OCI-LY7 (cell line): Measurements from ENCODE around the gene CNTN5. TPM values are rescaled to one million over a fixed set of nuclear protein-coding genes. Genes with fewer than 3 reads are reported as not detected.

Experiments
- BruUV-seq: library from RNA; stranded (reverse); fragments of 400-500 nt; replicated peaks from 2 replicates; lab custom pipeline; 2021; lab: Mats Ljungman, UMichigan
- CTCF ChIA-PET: fragments of 300-600 bp; sonication (Branson Sonifier 250); formaldehyde crosslinking; loops from one replicate; lab custom pipeline; 2022; ENCODE audit warnings: antibody characterized with exemption; ENCODE audit not compliant: unreplicated experiment; lab: Charles Lee
- POLR2A ChIA-PET: fragments of 300-600 bp; sonication (Branson Sonifier 250); formaldehyde crosslinking; loops from one replicate; lab custom pipeline; 2022; ENCODE audit warnings: antibody characterized with exemption; lab: Charles Lee
- DNase-seq: peaks from one replicate; pipeline ENCODE4 v3.0.0-alpha.2; 2015; ENCODE audit warnings: low spot score
- H2AFZ ChIP-seq: fragments of 200-600 bp; sonication (generic), shearing (Covaris generic); 2 replicates; pipeline ENCODE4 v1.6.1; 2014; ENCODE audit warnings: mild to moderate bottlenecking, antibody characterized with exemption, low read length, moderate library complexity
- H3K27ac ChIP-seq: fragments of 200-600 bp; sonication (generic); 2 replicates; pipeline ENCODE4 v1.5.1; 2014; ENCODE audit warnings: mixed run types, low read depth, mild to moderate bottlenecking, moderate library complexity, low read length, inconsistent platforms; ENCODE audit not compliant: poor library complexity, severe bottlenecking
- H3K36me3 ChIP-seq: fragments of 200-600 bp; sonication (generic); 2 replicates; pipeline ENCODE4 v1.6.1; 2014; ENCODE audit warnings: mild to moderate bottlenecking, antibody characterized with exemption, low read length, moderate library complexity, mixed read lengths; ENCODE audit not compliant: insufficient read depth
- H3K4me1 ChIP-seq: fragments of 200-600 bp; sonication (generic); 2 replicates; pipeline ENCODE4 v1.5.1; 2014; ENCODE audit warnings: mild to moderate bottlenecking, low read length; ENCODE audit not compliant: insufficient read depth, poor library complexity, severe bottlenecking
- H3K4me2 ChIP-seq: fragments of 200-600 bp; sonication (generic); 2 replicates; pipeline ENCODE4 v1.6.1; 2014; ENCODE audit warnings: mild to moderate bottlenecking, low read length
- H3K4me3 ChIP-seq: fragments of 200-600 bp; sonication (generic); 2 replicates; pipeline ENCODE4 v1.5.1; 2014; ENCODE audit warnings: mild to moderate bottlenecking, low read depth, low read length; ENCODE audit not compliant: poor library complexity, severe bottlenecking
- H3K79me2 ChIP-seq: fragments of 200-600 bp; sonication (generic); 2 replicates; pipeline ENCODE4 v1.6.1; 2016; ENCODE audit warnings: low read depth, mild to moderate bottlenecking, low read length, moderate library complexity, mixed read lengths; ENCODE audit not compliant: insufficient read depth
- H3K9me2 ChIP-seq: fragments of 200-600 bp; sonication (generic); 2 replicates; pipeline ENCODE4 v1.6.1; 2016; ENCODE audit warnings: mild to moderate bottlenecking, low read length, mixed read lengths; ENCODE audit not compliant: insufficient read depth
- H3K9me3 ChIP-seq: fragments of 200-600 bp; sonication (generic); 2 replicates; pipeline ENCODE4 v1.6.1; 2014; ENCODE audit warnings: mild to moderate bottlenecking, mixed run types, low read length, mixed read lengths
- H4K20me1 ChIP-seq: fragments of 200-600 bp; sonication (generic); 2 replicates; pipeline ENCODE4 v1.6.1; 2014; ENCODE audit warnings: mild to moderate bottlenecking, antibody characterized with exemption, low read length, moderate library complexity, mixed read lengths; ENCODE audit not compliant: insufficient read depth
- EZH2phosphoT487 ChIP-seq: fragments of 200-600 bp; sonication (generic); IDR thresholded peaks from 2 replicates; pipeline ENCODE4 v1.6.1; 2018; ENCODE audit warnings: low read depth, borderline replicate concordance, mild to moderate bottlenecking, mixed run types, antibody characterized with exemption, low read length, moderate library complexity, mixed read lengths
- intact Hi-C: fragments of 100-400 bp; cut with micrococcal nuclease; formaldehyde crosslinking; loops from one replicate; pipeline ENCODE4 v1.10.0; 2022; ENCODE audit not compliant: unreplicated experiment
- total RNA-seq, 2 experiments: library from RNA; depleted of rRNA in 1 of 2; stranded (reverse); fragments of >200 nt in 1 of 2; shearing (Covaris generic) in 1 of 2; gene quantifications; 2 replicates each; pipeline ENCODE4 v1.2.3, GENCODE V29; 2014 to 2022
- TF ChIP-seq, protein P1 (sequence below): fragments of 200-600 bp; sonication (generic); conservative IDR thresholded peaks from 2 replicates; pipeline ENCODE4 v1.5.1; 2014; ENCODE audit warnings: mild to moderate bottlenecking, antibody characterized with exemption, low read length, moderate library complexity, mixed read lengths

CNTN5 gene
- total RNA-seq, 2 experiments from 2014 or later, result not detected

DNA sequence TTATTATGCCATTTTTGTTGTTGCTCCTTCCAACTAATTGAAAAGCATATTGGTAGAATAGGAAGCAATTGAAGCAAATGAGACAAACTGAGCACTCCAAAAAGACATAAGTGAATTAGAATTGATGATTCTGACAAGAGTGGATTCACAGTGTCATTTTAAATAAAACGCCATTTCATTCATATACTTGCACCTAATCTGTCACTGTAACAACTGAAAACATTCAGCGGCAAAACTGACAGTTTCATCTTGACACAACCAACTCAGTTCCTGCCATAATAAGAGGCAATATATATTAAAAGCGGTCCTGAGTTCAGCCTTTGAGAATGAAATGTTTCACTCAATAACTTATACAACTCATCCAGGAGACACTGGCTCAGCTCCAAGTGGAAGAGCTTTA is 306.8 kb downstream of the CNTN5 start:
- no peaks in the 10 kb centered on the region for H3K79me2 ChIP-seq
- DNase-seq, result no peak
- H3K4me1 ChIP-seq, result no peaks in the 10 kb centered on the region
- intact Hi-C loops, result no loop called here
- no TSS peak for BruUV-seq
- ChIA-PET POLR2A (no interaction called here), CTCF (no interaction called here)
- H2AFZ ChIP-seq, result no peak overlapping the region
- H3K9me3 ChIP-seq, result no peaks in the 10 kb centered on the region
- H3K4me2 ChIP-seq, result no peak overlapping the region
- no peaks in the 10 kb centered on the region for H3K9me2 ChIP-seq
- H3K27ac ChIP-seq, result no peak overlapping the region
- TF ChIP-seq, protein P1, sequence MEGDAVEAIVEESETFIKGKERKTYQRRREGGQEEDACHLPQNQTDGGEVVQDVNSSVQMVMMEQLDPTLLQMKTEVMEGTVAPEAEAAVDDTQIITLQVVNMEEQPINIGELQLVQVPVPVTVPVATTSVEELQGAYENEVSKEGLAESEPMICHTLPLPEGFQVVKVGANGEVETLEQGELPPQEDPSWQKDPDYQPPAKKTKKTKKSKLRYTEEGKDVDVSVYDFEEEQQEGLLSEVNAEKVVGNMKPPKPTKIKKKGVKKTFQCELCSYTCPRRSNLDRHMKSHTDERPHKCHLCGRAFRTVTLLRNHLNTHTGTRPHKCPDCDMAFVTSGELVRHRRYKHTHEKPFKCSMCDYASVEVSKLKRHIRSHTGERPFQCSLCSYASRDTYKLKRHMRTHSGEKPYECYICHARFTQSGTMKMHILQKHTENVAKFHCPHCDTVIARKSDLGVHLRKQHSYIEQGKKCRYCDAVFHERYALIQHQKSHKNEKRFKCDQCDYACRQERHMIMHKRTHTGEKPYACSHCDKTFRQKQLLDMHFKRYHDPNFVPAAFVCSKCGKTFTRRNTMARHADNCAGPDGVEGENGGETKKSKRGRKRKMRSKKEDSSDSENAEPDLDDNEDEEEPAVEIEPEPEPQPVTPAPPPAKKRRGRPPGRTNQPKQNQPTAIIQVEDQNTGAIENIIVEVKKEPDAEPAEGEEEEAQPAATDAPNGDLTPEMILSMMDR, result no peak
- TF ChIP-seq EZH2phosphoT487, result no peak
- H3K4me3 ChIP-seq, result no peak overlapping the region
- no peaks in the 10 kb centered on the region for H3K36me3 ChIP-seq
- no peaks in the 10 kb centered on the region for H4K20me1 ChIP-seq

DNA sequence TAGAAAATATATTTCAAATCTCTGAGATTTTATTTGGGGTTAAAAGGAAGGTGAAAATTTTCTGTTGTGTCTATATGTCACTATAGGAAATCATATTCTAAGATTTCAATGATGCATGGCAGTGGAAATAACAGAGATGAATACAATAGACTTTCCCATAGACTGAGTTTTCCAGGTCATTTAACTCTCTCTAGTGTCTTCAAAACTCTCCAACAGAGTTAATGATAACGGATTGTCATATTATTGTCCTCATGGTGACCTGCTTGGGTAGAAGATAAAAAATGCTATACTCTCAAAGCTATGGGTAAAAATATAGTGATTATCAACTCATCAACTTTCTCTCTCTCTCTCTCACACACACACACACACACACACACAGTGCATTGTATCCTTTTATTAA is 312.9 kb downstream of the CNTN5 start:
- no peak overlapping the region for H3K4me2 ChIP-seq
- no TSS peak for BruUV-seq
- ChIA-PET CTCF (no interaction called here), POLR2A (no interaction called here)
- no peaks in the 10 kb centered on the region for H3K9me3 ChIP-seq
- TF ChIP-seq, protein P1, result no peak
- H4K20me1 ChIP-seq, result no peaks in the 10 kb centered on the region
- no peak overlapping the region for H2AFZ ChIP-seq
- H3K4me3 ChIP-seq, result no peak overlapping the region
- H3K36me3 ChIP-seq, result no peaks in the 10 kb centered on the region
- H3K79me2 ChIP-seq, result no peaks in the 10 kb centered on the region
- H3K9me2 ChIP-seq, result no peaks in the 10 kb centered on the region
- no peak overlapping the region for H3K27ac ChIP-seq
- DNase-seq, result no peak
- intact Hi-C loops, result no loop called here
- H3K4me1 ChIP-seq, result no peaks in the 10 kb centered on the region

DNA sequence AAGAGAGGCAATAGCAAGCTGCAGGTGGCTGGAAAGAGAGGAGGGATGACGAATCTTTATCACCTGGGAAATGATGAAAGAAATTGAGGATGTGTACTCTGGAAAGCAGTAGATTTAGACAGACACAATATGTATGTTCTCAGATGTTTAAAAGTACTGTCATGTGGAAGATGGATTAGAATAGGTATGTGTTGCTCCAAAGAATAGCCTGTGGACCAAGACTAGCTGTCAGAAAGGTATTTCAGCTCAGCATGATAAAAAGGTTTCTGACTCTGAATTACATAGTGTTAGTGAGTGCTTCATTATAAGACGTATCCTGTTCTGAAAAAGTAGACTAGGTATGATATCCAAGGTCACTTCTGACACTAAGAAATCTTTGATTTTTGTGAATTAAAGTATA is 322.4 kb downstream of the CNTN5 start:
- Histone ChIP-seq H3K27ac (no peak overlapping the region), H3K9me2 (no peaks in the 10 kb centered on the region), H3K36me3 (no peaks in the 10 kb centered on the region), H4K20me1 (no peaks in the 10 kb centered on the region), H2AFZ (no peak overlapping the region), H3K9me3 (no peaks in the 10 kb centered on the region), H3K79me2 (no peaks in the 10 kb centered on the region), H3K4me2 (no peak overlapping the region), H3K4me1 (no peaks in the 10 kb centered on the region), H3K4me3 (no peak overlapping the region)
- ChIA-PET CTCF (no interaction called here), POLR2A (no interaction called here)
- intact Hi-C loops, result no loop called here
- no TSS peak for BruUV-seq
- no peak for TF ChIP-seq EZH2phosphoT487
- TF ChIP-seq, protein P1, result no peak
- no peak for DNase-seq
